Mammary epithelial cell (primary cell): ENCODE results near the gene HAP1.

Source experiments
- CTCF ChIP-seq, 2 donors: IDR thresholded peaks in 1 of 2; conservative IDR thresholded peaks in 1 of 2; 2 replicates each; pipeline ENCODE4 v1.5.1; 2011 to 2012; ENCODE audit warnings: inconsistent platforms in 2 of 2, low read length in 2 of 2, mild to moderate bottlenecking in 2 of 2, control low read depth in 1 of 2, low read depth in 1 of 2; ENCODE audit not compliant: insufficient read depth in 1 of 2; ENCODE audit errors: extremely low read depth in 1 of 2
- EZH2 ChIP-seq: IDR thresholded peaks from 2 replicates; pipeline ENCODE4 v1.6.1; 2012; ENCODE audit warnings: low read length, inconsistent platforms, borderline replicate concordance

- TF ChIP-seq CTCF (conservative IDR thresholded peaks at IDR 0.05 in 1 of 2, IDR thresholded peaks at IDR 0.05 in 1 of 2; ENCODE audit: extremely low read depth in 1 of 2, insufficient read depth in 1 of 2, low read depth in 1 of 2, low read length in 2 of 2) (no peak), EZH2 (no peak)
Measured at GRCh38 chr17:41733348-41734138, 900 bp downstream of the HAP1 start.
